Gastrocnemius medialis (tissue), 4 donors: Measurements from ENCODE around the gene FGF1. TPM values are rescaled to one million over a fixed set of nuclear protein-coding genes. Genes with fewer than 3 reads are reported as not detected.

ENCODE experiments used
- ATAC-seq, 2 donors: fragments of 150-250 bp; one replicate each; pipeline ENCODE4 v1.9.1; 2016
- DNase-seq, 2 donors: peaks; one replicate each; pipeline ENCODE4 v3.0.0-alpha.2; 2019
- H3K27ac ChIP-seq, 4 donors: fragments of 200-600 bp; sonication (generic); 1 replicate in 1 of 4; 2 replicates in 3 of 4; pipeline ENCODE4 v1.5.1; 2016 to 2018; ENCODE audit warnings: mild to moderate bottlenecking in 2 of 4, moderate library complexity in 1 of 4
- H3K27me3 ChIP-seq, 3 donors: fragments of 200-600 bp; sonication (generic) in 2 of 3; 1 replicate in 1 of 3; 2 replicates in 2 of 3; pipeline versions ENCODE4 v1.5.1 to v1.6.0; 2016 to 2019; ENCODE audit warnings: mild to moderate bottlenecking in 1 of 3, moderate library complexity in 1 of 3
- H3K36me3 ChIP-seq, 2 donors: fragments of 200-600 bp; sonication (generic) in 1 of 2; one replicate each; pipeline ENCODE4 v1.5.1; 2017 to 2018
- H3K4me1 ChIP-seq, 2 donors: fragments of 200-600 bp; sonication (generic) in 1 of 2; one replicate each; pipeline ENCODE4 v1.5.1; 2016 to 2017; ENCODE audit warnings: mild to moderate bottlenecking in 2 of 2
- H3K4me3 ChIP-seq, 4 donors: fragments of 200-600 bp; sonication (generic) in 3 of 4; 1 replicate in 1 of 4; 2 replicates in 3 of 4; pipeline ENCODE4 v1.5.1; 2016 to 2019; ENCODE audit warnings: mild to moderate bottlenecking in 2 of 4
- H3K9me3 ChIP-seq, 3 donors: fragments of 200-600 bp; sonication (generic) in 2 of 3; 1 replicate in 1 of 3; 2 replicates in 2 of 3; pipeline ENCODE4 v1.5.1; 2016 to 2019
- POLR2A ChIP-seq, 2 donors: fragments of 450-650 bp; IDR thresholded peaks; one replicate each; pipeline ENCODE4 v1.6.1; 2017; ENCODE audit warnings: antibody characterized with exemption in 2 of 2, mild to moderate bottlenecking in 2 of 2, moderate library complexity in 2 of 2
- in situ Hi-C, 4 donors: fragments of 200-750 bp; cut with MboI; loops; one replicate each; pipeline versions ENCODE4 v1.15.0 to v1.8.0; 2017; ENCODE audit warnings: low sequenced_read_pairs in 4 of 4
- intact Hi-C: fragments of 100-400 bp; cut with DNase I; formaldehyde crosslinking; loops from one replicate; pipeline ENCODE4 v1.15.1; 2023; ENCODE audit warnings: low total_unique reads
- total RNA-seq, 4 donors: library from RNA; depleted of rRNA; stranded (reverse); fragments of >200 nt; gene quantifications; one replicate each; pipeline versions ENCODE4 v1.1.0 to v1.2.3, GENCODE V29; 2016
- TF ChIP-seq, protein P1 (sequence below), 5 experiments: fragments of 450-650 bp in 3 of 5; fragments of 200-600 bp in 2 of 5; sonication (generic) in 2 of 5; IDR thresholded peaks in 4 of 5; conservative IDR thresholded peaks in 1 of 5; 1 replicate in 4 of 5; 2 replicates in 1 of 5; pipeline ENCODE4 v1.5.1; 2016 to 2019; ENCODE audit warnings: antibody characterized with exemption in 5 of 5, mild to moderate bottlenecking in 3 of 5, moderate library complexity in 3 of 5

Gene FGF1
- total RNA-seq, 4 donors from 2014 or later = 0.41 to 2.1 (median 1.2) TPM

DNA sequence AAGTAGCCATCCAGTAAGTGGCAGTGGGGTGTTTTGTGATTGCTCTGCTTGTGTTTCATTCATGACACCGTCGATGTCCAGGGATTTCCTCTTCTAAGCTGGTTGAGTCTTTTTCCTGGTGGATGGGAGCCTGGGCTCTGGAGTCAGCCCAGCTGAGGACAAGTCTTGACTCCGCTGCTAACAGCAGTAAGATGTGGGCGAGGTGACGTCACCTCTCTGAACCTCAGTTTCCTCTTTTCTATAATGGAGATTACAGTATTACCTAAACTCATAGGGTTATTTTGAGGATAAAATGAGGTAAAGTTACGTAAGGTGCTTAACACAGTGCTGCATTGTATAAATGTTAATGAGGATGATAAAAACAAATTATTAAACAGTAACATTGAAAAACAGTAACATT lies 21.3 kb downstream of the FGF1 start:
- no peak overlapping the region for H3K4me3 ChIP-seq
- H3K27me3 ChIP-seq = no peaks in the 10 kb centered on the region
- TF ChIP-seq POLR2A (IDR thresholded peaks at IDR 0.05) = no peak
- TF ChIP-seq, protein P1, sequence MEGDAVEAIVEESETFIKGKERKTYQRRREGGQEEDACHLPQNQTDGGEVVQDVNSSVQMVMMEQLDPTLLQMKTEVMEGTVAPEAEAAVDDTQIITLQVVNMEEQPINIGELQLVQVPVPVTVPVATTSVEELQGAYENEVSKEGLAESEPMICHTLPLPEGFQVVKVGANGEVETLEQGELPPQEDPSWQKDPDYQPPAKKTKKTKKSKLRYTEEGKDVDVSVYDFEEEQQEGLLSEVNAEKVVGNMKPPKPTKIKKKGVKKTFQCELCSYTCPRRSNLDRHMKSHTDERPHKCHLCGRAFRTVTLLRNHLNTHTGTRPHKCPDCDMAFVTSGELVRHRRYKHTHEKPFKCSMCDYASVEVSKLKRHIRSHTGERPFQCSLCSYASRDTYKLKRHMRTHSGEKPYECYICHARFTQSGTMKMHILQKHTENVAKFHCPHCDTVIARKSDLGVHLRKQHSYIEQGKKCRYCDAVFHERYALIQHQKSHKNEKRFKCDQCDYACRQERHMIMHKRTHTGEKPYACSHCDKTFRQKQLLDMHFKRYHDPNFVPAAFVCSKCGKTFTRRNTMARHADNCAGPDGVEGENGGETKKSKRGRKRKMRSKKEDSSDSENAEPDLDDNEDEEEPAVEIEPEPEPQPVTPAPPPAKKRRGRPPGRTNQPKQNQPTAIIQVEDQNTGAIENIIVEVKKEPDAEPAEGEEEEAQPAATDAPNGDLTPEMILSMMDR (IDR thresholded peaks at IDR 0.05 in 4 of 5, conservative IDR thresholded peaks at IDR 0.05 in 1 of 5) = no peak
- no peaks in the 10 kb centered on the region for H3K9me3 ChIP-seq
- H3K27ac ChIP-seq = no peak overlapping the region
- no peaks in the 10 kb centered on the region for H3K36me3 ChIP-seq
- intact Hi-C loops = no loop called here
- ATAC-seq (no peak), DNase-seq (no peak)
- no peaks in the 10 kb centered on the region for H3K4me1 ChIP-seq
- in situ Hi-C loops = no loop called here

DNA sequence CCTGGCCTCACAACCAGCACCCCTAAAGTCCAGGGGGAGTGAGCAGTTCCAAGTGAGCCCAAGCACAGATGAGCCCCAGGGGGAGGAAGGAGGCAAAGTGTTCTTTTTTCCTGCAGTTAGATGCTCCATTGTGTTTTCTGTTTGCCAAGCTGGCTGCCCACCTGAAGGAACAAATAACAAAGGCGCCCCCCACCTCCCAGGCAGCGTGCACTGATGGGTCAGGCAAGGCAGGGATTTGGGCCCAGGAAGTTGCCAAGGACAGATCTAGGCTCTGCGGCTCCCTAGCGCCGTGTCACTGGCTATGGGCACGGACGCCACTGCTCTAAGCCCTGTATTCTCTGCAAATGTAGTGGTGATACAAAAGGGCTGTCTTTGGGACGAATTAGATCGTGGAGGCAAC lies 21.8 kb downstream of the FGF1 start:
- in situ Hi-C loops = no loop called here

DNA sequence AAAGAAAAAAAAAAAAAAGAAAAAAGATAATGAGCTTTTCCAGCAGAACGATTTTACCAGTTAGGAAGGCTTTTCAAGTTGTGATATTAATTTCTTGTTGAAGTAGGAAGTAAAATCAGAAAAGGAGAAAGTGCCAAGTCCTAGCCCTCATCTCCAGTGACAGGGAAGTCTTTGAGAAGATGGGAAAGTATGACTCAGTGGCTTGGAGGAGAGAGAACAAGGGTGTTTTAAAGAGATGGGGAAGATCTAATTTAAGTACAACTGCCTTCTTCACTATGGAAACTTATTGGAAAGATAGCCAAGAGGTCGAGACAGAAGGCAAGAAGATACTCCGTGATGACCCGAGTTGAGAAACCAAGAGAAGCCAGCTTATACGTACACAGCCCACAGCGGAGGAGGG lies 22.6 kb downstream of the FGF1 start:
- ATAC-seq (no peak), DNase-seq (no peak)
- Histone ChIP-seq H3K4me1 (no peaks in the 10 kb centered on the region), H3K36me3 (no peaks in the 10 kb centered on the region), H3K27me3 (no peaks in the 10 kb centered on the region), H3K27ac (no peak overlapping the region), H3K9me3 (no peaks in the 10 kb centered on the region), H3K4me3 (no peak overlapping the region)
- intact Hi-C loops (no loop called here), in situ Hi-C loops (no loop called here)
- TF ChIP-seq, protein P1 (IDR thresholded peaks at IDR 0.05 in 4 of 5, conservative IDR thresholded peaks at IDR 0.05 in 1 of 5) = no peak
- TF ChIP-seq POLR2A (IDR thresholded peaks at IDR 0.05) = no peak

More for the DNA sequence above, 21.8 kb downstream of the FGF1 start:
- Histone ChIP-seq H3K27ac (no peak overlapping the region), H3K27me3 (no peaks in the 10 kb centered on the region), H3K4me3 (no peak overlapping the region), H3K4me1 (no peaks in the 10 kb centered on the region), H3K36me3 (no peaks in the 10 kb centered on the region), H3K9me3 (no peaks in the 10 kb centered on the region)
- no peak for DNase-seq
- TF ChIP-seq, protein P1 (IDR thresholded peaks at IDR 0.05 in 4 of 5, conservative IDR thresholded peaks at IDR 0.05 in 1 of 5) = no peak
- TF ChIP-seq POLR2A (IDR thresholded peaks at IDR 0.05) = no peak
- no peak for ATAC-seq
- intact Hi-C loops = no loop called here

DNA sequence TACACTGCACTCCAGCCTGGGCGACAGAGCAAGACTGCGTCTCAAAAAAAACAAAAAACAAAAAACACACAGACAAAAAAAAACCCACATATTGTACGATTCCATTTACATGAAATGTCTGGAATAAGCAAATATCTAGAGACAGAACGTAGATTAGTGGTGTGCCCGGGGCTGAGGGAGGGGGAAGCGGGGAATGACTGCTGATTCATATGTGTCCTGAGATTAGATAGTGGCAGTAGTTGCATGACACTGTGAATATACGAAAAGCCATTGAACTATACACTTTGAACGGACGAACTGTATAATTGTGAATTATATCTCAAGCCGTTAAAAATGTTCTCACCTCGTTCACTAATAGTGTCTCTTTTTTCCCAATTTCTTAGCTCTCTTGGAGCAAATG lies 23.9 kb downstream of the FGF1 start:
- Histone ChIP-seq H3K4me3 (no peak overlapping the region), H3K36me3 (no peaks in the 10 kb centered on the region), H3K9me3 (no peaks in the 10 kb centered on the region), H3K4me1 (no peaks in the 10 kb centered on the region), H3K27ac (no peak overlapping the region), H3K27me3 (no peaks in the 10 kb centered on the region)
- ATAC-seq = no peak
- in situ Hi-C loops = no loop called here
- intact Hi-C loops = no loop called here
- DNase-seq = no peak
- TF ChIP-seq POLR2A (IDR thresholded peaks at IDR 0.05) = no peak
- TF ChIP-seq, protein P1 (IDR thresholded peaks at IDR 0.05 in 4 of 5, conservative IDR thresholded peaks at IDR 0.05 in 1 of 5) = no peak

DNA sequence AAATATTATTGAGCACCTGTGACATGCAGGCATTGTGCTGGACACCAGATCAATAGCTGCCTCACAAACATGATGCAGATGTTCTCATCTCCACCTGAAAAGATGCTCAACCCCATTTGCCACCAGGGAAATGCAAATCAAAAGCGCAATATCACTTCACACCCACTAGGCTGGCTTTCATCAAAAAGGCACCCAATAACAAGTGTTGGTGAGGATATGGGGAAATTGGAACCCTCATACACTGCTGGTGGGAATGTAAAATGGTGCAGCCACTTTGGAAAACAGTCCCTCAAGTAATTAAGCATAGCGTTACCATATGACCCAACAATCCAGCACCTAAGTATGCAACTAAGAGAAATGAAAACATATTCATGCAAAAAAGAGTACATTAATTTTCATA lies 24.7 kb downstream of the FGF1 start:
- Histone ChIP-seq H3K27me3 (no peaks in the 10 kb centered on the region), H3K4me1 (peaks cover 0 to 2% of the 10 kb centered on the region in 2 donors), H3K9me3 (no peaks in the 10 kb centered on the region), H3K4me3 (no peak overlapping the region), H3K27ac (no peak overlapping the region), H3K36me3 (no peaks in the 10 kb centered on the region)
- ATAC-seq = no peak
- in situ Hi-C loops = no loop called here
- intact Hi-C loops = no loop called here
- no peak for DNase-seq
- TF ChIP-seq, protein P1 (IDR thresholded peaks at IDR 0.05 in 4 of 5, conservative IDR thresholded peaks at IDR 0.05 in 1 of 5) = no peak
- TF ChIP-seq POLR2A (IDR thresholded peaks at IDR 0.05) = no peak
